Upper lobe of left lung (tissue), 4 donors: ENCODE measurements around the gene KIAA1958.

Experiments used
- EP300 ChIP-seq, 4 donors: sonication (generic); formaldehyde crosslinking; IDR thresholded peaks; one replicate each; pipeline ENCODE4 v1.5.1; 2017; ENCODE audit warnings: antibody characterized with exemption in 4 of 4, control low read depth in 2 of 4
- POLR2A ChIP-seq, 4 donors: fragments of 450-650 bp; IDR thresholded peaks; one replicate each; pipeline ENCODE4 v1.5.1; 2016 to 2017; ENCODE audit warnings: antibody characterized with exemption in 4 of 4, mild to moderate bottlenecking in 2 of 4
- TF ChIP-seq, protein P1 (sequence below), 6 experiments: fragments of 450-650 bp in 4 of 6; fragments of 200-600 bp in 2 of 6; sonication (generic) in 2 of 6; IDR thresholded peaks; one replicate each; pipeline ENCODE4 v1.5.1; 2016 to 2019; ENCODE audit warnings: antibody characterized with exemption in 6 of 6

DNA sequence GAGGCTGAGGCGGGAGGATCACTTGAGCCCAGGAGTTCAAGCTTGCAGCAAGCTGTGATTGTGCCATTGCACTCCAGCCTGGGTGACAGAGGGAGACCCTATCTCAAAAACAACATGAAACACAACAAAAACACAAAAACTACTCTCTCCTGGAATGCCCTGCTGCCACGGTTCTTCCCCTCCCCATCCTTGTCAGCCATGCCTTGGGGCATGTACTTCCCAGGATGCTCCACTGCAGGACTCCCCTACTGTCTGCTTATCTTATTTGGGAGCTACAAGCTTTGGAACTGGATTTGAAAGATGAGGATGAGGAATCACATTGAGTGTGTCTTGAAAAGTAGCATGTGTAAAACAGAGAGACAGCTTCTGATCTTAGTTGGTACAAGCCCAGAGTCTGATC lies 40.1 kb upstream of the KIAA1958 start:
- TF ChIP-seq, protein P1, sequence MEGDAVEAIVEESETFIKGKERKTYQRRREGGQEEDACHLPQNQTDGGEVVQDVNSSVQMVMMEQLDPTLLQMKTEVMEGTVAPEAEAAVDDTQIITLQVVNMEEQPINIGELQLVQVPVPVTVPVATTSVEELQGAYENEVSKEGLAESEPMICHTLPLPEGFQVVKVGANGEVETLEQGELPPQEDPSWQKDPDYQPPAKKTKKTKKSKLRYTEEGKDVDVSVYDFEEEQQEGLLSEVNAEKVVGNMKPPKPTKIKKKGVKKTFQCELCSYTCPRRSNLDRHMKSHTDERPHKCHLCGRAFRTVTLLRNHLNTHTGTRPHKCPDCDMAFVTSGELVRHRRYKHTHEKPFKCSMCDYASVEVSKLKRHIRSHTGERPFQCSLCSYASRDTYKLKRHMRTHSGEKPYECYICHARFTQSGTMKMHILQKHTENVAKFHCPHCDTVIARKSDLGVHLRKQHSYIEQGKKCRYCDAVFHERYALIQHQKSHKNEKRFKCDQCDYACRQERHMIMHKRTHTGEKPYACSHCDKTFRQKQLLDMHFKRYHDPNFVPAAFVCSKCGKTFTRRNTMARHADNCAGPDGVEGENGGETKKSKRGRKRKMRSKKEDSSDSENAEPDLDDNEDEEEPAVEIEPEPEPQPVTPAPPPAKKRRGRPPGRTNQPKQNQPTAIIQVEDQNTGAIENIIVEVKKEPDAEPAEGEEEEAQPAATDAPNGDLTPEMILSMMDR (IDR thresholded peaks at IDR 0.05): no peak
- TF ChIP-seq EP300 (IDR thresholded peaks at IDR 0.05) (no peak), POLR2A (IDR thresholded peaks at IDR 0.05) (no peak)
